Erythroblast (primary cell): ENCODE measurements around the gene NRXN3.

Experiments
- DNase-seq, 2 experiments: peaks; one replicate each; lab custom pipeline; 2025; lab: John Stamatoyannopoulos, UW
- GATA1 ChIP-seq: IDR thresholded peaks from 2 replicates; pipeline ENCODE4 v1.6.1; 2011; ENCODE audit warnings: low read depth, mild to moderate bottlenecking, control low read depth, low read length, moderate library complexity
- POLR2A ChIP-seq: IDR thresholded peaks from 2 replicates; pipeline ENCODE4 v1.6.1; 2011; ENCODE audit warnings: mild to moderate bottlenecking, low read length

The NRXN3 gene

GRCh38 chr14:79136071-79137044, 966.2 kb downstream of the NRXN3 start:
- no peak for DNase-seq
- TF ChIP-seq POLR2A (no peak), GATA1 (no peak)

- no peak for DNase-seq
- no peak for TF ChIP-seq POLR2A
- no peak for TF ChIP-seq GATA1
Observed at GRCh38 chr14:79137045-79137430, 966.9 kb downstream of the NRXN3 start.

- no peak for TF ChIP-seq POLR2A
- no peak for TF ChIP-seq GATA1
- DNase-seq: no peak
Observed at GRCh38 chr14:79137836-79138235, 967.7 kb downstream of the NRXN3 start.

GRCh38 chr14:79144896-79145295, 974.7 kb downstream of the NRXN3 start:
- TF ChIP-seq GATA1: no peak
- no peak for TF ChIP-seq POLR2A
- DNase-seq: no peak

- TF ChIP-seq POLR2A (no peak), GATA1 (no peak)
- no peak for DNase-seq
Observed at GRCh38 chr14:79150226-79150625, 980.1 kb downstream of the NRXN3 start.

GRCh38 chr14:79157369-79157768, 987.2 kb downstream of the NRXN3 start:
- TF ChIP-seq POLR2A (no peak), GATA1 (no peak)

GRCh38 chr14:79161571-79161970, 991.4 kb downstream of the NRXN3 start:
- TF ChIP-seq POLR2A: no peak
- no peak for TF ChIP-seq GATA1
- peak; percentile 1 to 3 for DNase-seq

More at GRCh38 chr14:79157369-79157768, 987.2 kb downstream of the NRXN3 start:
- no peak for DNase-seq

GRCh38 chr14:79162833-79163232, 992.7 kb downstream of the NRXN3 start:
- TF ChIP-seq GATA1 (no peak), POLR2A (no peak)
- DNase-seq: no peak

- no peak for TF ChIP-seq GATA1
- TF ChIP-seq POLR2A: no peak
- no peak for DNase-seq
Observed at GRCh38 chr14:79165471-79166090, 995.4 kb downstream of the NRXN3 start.

- TF ChIP-seq POLR2A (no peak), GATA1 (no peak)
- DNase-seq: no peak
Observed at GRCh38 chr14:79166171-79166570, 996.0 kb downstream of the NRXN3 start.

- no peak for TF ChIP-seq GATA1
- TF ChIP-seq POLR2A: no peak
- no peak for DNase-seq
Observed at GRCh38 chr14:79167957-79168356, 997.8 kb downstream of the NRXN3 start.

- DNase-seq: no peak
- TF ChIP-seq GATA1: no peak
- TF ChIP-seq POLR2A: no peak
Observed at GRCh38 chr14:79175671-79176070, 1005.5 kb downstream of the NRXN3 start.

GRCh38 chr14:79177106-79177505, 1006.9 kb downstream of the NRXN3 start:
- no peak for DNase-seq

GRCh38 chr14:79178719-79179118, 1008.5 kb downstream of the NRXN3 start:
- TF ChIP-seq POLR2A: no peak
- TF ChIP-seq GATA1: no peak

More at GRCh38 chr14:79177106-79177505, 1006.9 kb downstream of the NRXN3 start:
- no peak for TF ChIP-seq POLR2A
- TF ChIP-seq GATA1: no peak

GRCh38 chr14:79179985-79180384, 1009.8 kb downstream of the NRXN3 start:
- no peak for DNase-seq
- TF ChIP-seq GATA1 (no peak), POLR2A (no peak)

More at GRCh38 chr14:79178719-79179118, 1008.5 kb downstream of the NRXN3 start:
- no peak for DNase-seq
